B cell (primary cell): ENCODE results near the gene NOL4L.

ENCODE experiments used
- EZH2 ChIP-seq: IDR thresholded peaks from 2 replicates; pipeline ENCODE4 v1.6.1; 2012; ENCODE audit warnings: borderline replicate concordance, low read depth, mild to moderate bottlenecking, moderate library complexity, low read length; ENCODE audit not compliant: insufficient read depth, poor library complexity, severe bottlenecking
- TF ChIP-seq, protein P1 (sequence below): fragments of 200-600 bp; IDR thresholded peaks from one replicate; pipeline ENCODE4 v1.8.0; 2022; ENCODE audit warnings: antibody characterized with exemption, mild to moderate bottlenecking

DNA sequence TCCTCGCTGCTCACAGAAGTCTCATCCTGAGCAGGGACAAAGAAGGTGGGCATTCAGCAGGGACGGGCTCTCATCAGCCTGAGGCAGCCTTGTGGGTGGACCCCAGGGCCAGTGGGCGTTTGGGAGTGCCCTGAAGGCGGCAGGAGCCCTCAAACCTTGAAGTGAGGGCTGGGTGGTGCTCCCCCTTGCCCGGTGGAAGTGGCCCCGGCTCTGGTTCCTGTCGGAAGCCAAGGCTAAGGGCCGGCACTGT, 110.5 kb downstream of the NOL4L start:
- TF ChIP-seq, protein P1, sequence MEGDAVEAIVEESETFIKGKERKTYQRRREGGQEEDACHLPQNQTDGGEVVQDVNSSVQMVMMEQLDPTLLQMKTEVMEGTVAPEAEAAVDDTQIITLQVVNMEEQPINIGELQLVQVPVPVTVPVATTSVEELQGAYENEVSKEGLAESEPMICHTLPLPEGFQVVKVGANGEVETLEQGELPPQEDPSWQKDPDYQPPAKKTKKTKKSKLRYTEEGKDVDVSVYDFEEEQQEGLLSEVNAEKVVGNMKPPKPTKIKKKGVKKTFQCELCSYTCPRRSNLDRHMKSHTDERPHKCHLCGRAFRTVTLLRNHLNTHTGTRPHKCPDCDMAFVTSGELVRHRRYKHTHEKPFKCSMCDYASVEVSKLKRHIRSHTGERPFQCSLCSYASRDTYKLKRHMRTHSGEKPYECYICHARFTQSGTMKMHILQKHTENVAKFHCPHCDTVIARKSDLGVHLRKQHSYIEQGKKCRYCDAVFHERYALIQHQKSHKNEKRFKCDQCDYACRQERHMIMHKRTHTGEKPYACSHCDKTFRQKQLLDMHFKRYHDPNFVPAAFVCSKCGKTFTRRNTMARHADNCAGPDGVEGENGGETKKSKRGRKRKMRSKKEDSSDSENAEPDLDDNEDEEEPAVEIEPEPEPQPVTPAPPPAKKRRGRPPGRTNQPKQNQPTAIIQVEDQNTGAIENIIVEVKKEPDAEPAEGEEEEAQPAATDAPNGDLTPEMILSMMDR = no peak
- no peak for TF ChIP-seq EZH2
